AG09309 (cell line): ENCODE results near the gene FBXL14.

Experiments used
- DNase-seq: peaks from one replicate; pipeline ENCODE4 v3.0.0-alpha.2; 2010; ENCODE audit warnings: low read depth
- H3K4me3 ChIP-seq: 2 replicates; pipeline ENCODE4 v1.5.1; 2011; ENCODE audit warnings: mild to moderate bottlenecking, low read depth, low read length, moderate library complexity; ENCODE audit not compliant: control insufficient read depth
- CTCF ChIP-seq: IDR thresholded peaks from 2 replicates; pipeline ENCODE4 v1.5.1; 2011; ENCODE audit warnings: mild to moderate bottlenecking, low read depth, low read length, inconsistent platforms; ENCODE audit not compliant: insufficient read depth, control insufficient read depth; ENCODE audit errors: missing control alignments

Gene FBXL14

GRCh38 chr12:1587927-1588574, 6.3 kb downstream of the FBXL14 start:
- TF ChIP-seq CTCF = no peak
- DNase-seq = no peak
- no peak overlapping the region for H3K4me3 ChIP-seq

GRCh38 chr12:1584326-1584725, 10.1 kb downstream of the FBXL14 start:
- no peak for DNase-seq
- no peak overlapping the region for H3K4me3 ChIP-seq
- no peak for TF ChIP-seq CTCF

- DNase-seq = no peak
- TF ChIP-seq CTCF = peak; percentile 83
- no peak overlapping the region for H3K4me3 ChIP-seq
Measured at GRCh38 chr12:1583421-1584078, 10.8 kb downstream of the FBXL14 start.

GRCh38 chr12:1582709-1583050, 11.7 kb downstream of the FBXL14 start:
- no peak for DNase-seq
- TF ChIP-seq CTCF = no peak
- no peak overlapping the region for H3K4me3 ChIP-seq

GRCh38 chr12:1581973-1582708, 12.2 kb downstream of the FBXL14 start:
- DNase-seq = no peak
- H3K4me3 ChIP-seq = no peak overlapping the region
- TF ChIP-seq CTCF = no peak

GRCh38 chr12:1580526-1580925, 13.9 kb downstream of the FBXL14 start:
- no peak for TF ChIP-seq CTCF
- H3K4me3 ChIP-seq = no peak overlapping the region
- no peak for DNase-seq
